ENCODE data around the gene WFDC12.

DNA sequence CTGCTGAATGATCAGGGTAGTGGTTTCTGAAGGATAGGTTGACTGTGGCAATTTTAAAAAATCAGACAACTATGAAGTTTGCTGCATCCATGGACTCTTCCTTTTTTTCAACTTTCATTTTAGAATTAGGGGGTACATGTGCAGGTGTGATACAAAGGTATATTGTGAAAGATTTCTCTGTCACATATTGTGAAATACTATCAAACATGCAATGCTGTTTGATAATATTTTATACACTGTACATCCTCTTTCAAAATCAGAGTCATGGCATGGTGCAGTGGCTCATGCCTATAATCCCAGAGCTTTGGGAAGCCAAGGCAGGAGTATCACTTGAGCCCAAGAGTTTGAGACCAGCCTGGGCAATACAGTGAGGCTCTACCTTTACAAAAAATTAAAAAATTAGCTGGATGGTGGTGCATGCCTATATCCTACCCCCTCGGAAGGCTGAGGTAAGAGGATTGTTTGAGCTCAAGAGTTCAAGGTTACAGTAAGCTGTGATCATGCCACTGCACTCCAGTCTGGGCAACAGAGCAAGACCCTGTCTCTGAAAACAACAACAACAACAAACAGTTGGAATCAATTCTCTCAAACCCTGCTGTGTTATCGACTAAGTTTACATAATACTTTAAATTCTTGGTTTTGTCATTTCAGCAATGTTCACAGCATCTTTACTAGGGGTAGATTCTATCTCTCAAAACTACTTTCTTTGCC, 4.6 kb downstream of the WFDC12 start:
- TF ChIP-seq CTCF (IDR thresholded peaks at IDR 0.05), result no peak
- no peak for TF ChIP-seq POLR2A (IDR thresholded peaks at IDR 0.05)
- no peak for TF ChIP-seq EP300 (IDR thresholded peaks at IDR 0.05)
- TF ChIP-seq POLR2AphosphoS5 (IDR thresholded peaks at IDR 0.05), result no peak
